ENCODE results near the gene GJA9.
"Not testable (repeated sequence)": the region's sequence is repeated elsewhere in the genome, so short reads cannot be mapped to it uniquely, and the experiment has no call there.

The GJA9 gene

DNA sequence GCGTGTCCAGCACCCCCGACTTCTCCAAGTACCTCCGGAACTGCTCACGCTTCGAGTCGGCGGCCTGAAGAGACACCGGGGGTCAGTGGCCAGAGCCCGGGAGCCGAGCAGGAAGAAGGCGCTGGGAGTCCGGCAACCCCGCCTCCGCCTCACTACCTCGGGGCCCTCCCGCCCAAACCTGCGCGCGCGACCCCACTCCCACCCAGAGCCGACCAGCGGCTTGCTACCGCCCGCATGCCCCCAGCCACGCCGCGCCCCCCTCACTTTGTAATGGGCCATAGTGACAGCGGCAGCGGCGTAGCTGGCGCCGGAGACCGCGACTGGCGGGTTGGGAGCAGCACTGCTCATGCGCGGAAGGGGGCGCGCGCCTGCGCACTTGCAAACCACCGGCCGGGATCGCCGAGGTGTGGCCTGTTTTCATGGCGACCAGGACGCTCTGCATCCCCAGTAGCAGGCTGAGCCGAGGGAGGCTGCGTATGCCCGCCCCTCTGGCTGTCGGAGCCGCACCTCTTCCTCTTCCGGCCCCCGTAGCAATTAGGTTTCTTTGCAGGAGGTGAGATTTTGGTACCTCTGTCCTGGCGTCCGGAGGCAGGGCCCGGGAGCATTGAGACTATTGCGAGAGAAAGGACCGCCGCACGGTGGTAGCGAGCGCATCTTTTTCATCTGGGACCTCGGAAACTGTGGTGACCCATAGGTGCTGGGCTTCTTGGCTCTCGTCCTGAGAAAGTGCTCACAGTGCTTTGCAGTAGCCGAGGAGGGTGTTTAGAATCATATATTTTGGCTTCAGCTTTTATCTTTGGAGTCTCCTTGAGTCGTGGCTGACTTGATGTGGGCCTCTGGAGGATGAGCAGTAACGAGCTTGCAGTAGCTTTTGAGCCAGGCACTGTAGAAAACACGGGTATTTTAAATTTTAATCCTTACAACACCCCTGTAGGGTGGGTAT lies 8.1 kb downstream of the GJA9 start, which contains the start of gene MYCBP:
Gene MYCBP, minus strand, starts transcription at position 322 of the 943 bp plus-strand sequence. Its CDS starts 43 bp downstream, at position 279.
- peak; percentile 97 for DNase-seq (ENCODE audit: low read depth)

DNA sequence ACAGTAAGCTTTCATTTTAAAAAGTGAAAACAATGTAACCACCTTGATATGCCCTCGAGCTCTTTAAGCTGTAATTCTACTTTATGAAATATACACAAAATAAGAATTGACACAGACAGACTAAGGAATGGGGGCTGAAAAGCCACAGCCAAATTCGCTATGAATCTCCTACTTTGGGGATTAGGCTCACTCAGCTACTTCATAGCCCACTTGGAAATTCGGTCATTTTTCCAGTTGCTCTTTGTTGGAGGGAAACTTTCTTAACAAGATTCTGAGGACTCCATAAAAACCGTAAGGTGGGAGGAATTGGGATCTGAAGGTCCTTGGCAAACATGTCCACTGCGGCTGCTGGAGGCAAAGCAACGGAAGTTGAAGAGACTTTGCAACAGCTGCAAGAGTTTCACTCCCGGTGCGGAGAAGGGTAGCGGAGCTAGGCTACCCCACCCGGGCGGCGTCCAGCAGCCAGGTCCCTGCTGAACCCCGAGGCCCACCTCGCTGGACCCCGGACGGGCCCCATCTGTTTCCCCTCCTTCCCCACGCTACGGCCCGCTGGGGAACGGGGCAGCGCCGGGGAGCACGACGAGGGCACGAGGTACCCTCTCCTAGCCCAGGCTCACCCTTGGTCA lies 8.9 kb downstream of the GJA9 start:
- peak; percentile 22 for DNase-seq (ENCODE audit: low read depth)

DNA sequence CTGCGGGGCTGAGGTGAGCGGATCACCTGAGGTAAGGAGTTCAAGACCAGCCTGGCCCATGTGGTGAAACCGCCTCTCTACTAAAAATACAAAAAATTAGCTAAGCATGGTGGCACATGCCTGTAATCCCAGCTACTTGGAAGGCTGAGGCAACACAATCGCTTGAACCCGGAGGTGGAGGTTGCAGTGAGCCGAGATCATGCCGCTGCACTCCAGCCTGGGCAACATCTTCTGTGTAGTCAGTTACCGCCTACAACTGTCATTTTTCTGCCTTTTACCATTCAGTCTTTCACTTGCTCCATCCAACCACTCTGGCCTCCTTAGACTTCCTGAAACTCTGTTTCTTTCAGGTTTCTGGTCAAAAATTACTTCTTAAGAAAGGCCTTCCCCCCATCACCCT lies 10.4 kb downstream of the GJA9 start:
- no peak for DNase-seq (ENCODE audit: low read depth)

DNA sequence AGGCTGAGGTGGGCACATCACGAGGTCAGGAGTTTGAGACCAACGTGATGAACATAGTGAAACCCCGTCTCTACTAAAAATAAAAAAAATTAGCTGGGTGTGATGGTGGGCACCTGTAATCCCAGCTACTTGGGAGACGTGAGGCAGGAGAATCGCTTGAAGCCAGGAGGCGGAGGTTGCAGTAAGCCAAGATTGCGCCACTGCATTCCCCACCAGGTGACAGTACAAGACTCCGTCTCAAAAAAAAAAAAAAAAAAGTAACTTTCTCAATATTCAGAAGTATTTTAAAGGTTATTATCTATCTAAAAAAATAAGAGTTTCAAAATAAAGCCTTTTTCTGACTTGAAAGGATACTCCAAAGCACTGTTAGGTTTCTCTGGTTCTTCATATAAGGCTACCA lies 14.2 kb downstream of the GJA9 start:
- DNase-seq (ENCODE audit: low read depth) = no peak

GRCh38 chr1:38865112-38865715 lies 16.2 kb downstream of the GJA9 start:
- DNase-seq (ENCODE audit: low read depth) = no peak

DNA sequence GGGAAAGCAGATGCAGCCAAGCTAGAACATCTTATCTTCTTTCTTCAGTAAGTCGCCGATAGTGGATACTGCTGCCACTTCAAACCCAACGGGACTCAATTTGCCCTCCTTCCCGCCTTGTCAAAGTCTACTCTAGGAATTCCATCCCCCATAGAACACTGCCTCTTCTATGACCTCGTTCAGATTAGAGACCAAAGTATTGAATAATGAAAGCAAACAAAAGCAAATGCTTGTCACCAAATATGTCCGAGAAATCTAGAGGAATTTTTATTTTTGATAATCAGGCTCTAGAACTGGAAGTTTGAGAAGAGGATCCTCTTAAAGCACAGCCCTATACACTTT lies 21.0 kb downstream of the GJA9 start:
- DNase-seq (ENCODE audit: low read depth) = no peak

DNA sequence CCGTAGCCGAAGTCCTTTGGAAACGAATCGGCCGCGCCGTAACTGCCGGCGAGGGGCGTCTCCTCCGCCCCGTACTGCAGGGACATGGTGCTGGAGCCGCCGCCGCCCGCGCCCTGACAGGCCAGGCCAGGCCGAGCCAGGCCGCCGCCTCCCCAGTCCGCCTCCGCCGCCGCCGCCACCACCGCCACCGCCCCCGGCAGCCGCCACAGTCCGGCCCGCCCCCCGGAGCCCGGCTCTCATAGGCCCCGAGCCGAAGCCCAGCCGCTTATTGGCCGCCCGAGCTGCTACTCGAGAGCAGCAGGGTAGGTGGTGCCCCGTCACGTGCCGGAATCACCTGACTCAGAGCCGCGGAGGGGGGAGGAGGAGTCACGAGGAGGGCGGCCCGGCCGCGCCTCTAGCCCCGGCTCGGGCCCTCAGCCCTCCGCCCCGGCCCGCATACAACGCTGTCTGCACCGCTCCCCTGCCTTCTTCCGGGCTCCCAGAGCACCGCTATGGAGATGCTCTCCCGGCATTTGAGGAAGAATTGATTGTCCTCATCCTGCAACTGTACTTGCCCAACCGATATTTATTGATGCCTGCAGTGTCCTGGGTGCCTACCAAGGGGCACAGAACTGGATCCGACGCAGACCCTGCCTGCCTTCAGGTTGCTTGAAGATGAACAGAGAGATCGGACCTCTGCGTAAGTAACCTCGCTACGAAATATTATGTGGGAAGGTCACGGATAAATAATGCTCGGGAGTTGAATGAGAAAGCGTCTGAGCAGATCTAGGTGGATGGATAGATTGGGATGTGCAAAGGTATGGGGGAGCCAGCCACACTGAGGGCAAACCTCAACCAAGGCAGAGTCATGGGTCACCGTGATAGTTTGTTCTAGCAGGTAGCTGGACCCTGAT lies 21.6 kb downstream of the GJA9 start, which contains the start of gene RRAGC:
Gene RRAGC, minus strand, starts transcription at position 212 of the 893 bp plus-strand sequence. Its CDS starts 126 bp downstream, at position 86.
- peak; percentile 97 for DNase-seq (ENCODE audit: low read depth)

DNA sequence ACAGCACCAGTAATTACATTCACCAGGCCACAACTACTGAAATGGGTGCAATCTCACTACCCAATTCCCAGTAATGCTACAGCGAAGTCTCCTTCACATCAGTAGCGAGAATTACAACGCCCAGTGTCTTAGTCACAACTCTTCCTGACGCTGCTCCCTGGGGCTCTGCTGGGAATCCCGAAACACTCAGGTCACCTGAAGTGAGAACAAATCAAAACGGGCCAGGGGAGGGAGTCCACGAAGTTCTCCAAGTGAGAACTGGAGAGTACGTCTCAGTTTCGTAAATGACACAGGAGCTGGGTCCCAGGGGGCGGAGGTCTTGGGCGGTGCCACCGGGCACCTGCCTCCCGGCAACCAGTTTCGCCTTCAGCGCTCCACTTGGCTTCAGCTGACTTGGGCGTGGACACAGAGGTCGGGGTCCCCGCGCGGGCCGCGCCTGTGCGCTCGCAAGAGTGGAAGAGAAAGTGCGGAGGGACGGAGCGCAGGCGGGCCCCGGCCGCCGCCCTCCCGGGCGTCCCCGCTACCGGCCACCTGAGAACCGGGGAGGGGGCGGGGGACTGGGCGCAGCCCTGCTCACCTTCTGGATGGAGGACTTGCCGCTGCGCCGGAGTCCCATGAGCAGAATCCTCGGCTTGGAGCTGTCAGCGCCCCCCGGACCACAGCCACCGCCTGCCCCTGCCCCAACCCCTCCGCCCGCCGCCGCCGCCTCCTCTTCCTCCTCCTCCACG lies 22.4 kb downstream of the GJA9 start:
- DNase-seq (ENCODE audit: low read depth) = peak; percentile 52

DNA sequence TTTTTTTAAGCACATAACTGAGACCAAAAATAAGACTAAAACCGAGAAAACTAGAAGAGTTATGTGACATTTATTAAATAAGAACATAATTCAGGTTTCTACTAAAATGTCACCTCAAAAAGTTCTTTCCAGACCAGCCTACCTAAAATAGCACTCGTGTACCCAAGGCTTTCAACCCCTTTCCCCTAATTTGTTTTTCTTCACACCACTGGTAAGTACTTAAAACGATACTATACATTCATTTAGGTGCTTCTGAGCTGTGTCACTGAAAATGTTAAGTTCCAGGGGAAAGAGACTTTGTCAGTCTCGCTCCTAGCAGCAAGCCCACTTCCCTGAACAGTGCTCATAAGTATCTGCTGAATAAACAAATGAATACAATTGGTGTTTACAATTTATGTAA lies 28.6 kb downstream of the GJA9 start:
- no peak for DNase-seq (ENCODE audit: low read depth)

GRCh38 chr1:38848071-38848470 lies 33.3 kb downstream of the GJA9 start:
- DNase-seq (ENCODE audit: low read depth) = no peak

- no peak for DNase-seq (ENCODE audit: low read depth)
Observed at GRCh38 chr1:38846210-38846609, 35.2 kb downstream of the GJA9 start.

GRCh38 chr1:38845088-38845487 lies 36.3 kb downstream of the GJA9 start:
- DNase-seq (ENCODE audit: low read depth) = not testable (repeated sequence)

DNA sequence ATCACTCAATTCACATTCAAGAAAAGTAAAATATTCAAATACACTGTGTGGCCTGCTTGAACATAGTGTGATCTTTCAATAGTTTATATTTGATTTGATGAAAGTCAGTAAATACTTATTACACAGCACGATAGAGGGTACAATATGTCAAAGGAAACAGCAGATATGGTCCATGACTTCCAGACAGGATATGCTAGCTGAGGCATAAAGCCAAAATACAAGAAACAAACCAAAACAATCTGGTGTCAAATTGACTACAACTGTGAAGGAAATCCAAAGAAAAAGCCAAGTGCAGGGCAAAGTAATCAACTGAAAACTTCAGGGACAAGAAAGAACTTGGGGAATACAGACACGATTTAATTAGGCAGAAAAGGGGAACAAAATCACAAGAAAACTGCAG lies 41.1 kb downstream of the GJA9 start:
- DNase-seq (ENCODE audit: low read depth) = no peak

GRCh38 chr1:38839363-38839762 lies 42.0 kb downstream of the GJA9 start:
- DNase-seq (ENCODE audit: low read depth) = no peak

DNA sequence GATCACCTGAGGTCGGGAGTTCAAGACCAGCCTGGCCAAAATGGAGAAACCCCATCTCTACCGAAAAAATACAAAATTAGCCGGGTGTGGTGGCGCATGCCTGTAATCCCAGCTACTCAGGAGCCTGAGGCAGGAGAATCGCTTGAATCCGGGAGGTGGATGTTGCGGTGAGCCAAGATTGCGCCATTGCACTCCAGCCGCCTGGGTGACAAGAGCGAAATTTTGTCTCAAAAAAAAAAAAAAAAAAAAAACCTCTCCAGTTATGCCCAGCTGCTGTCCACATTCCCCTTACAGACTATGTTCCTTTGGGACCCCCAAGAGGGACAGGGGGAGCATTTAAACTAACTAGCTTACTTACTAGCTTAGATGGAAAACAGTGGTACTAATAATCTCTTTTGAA lies 45.1 kb downstream of the GJA9 start:
- DNase-seq (ENCODE audit: low read depth) = not testable (repeated sequence)

- no peak for DNase-seq (ENCODE audit: low read depth)
Observed at GRCh38 chr1:38834937-38835827, 46.2 kb downstream of the GJA9 start.

GRCh38 chr1:38834221-38834782 lies 47.1 kb downstream of the GJA9 start:
- DNase-seq (ENCODE audit: low read depth) = no peak

DNA sequence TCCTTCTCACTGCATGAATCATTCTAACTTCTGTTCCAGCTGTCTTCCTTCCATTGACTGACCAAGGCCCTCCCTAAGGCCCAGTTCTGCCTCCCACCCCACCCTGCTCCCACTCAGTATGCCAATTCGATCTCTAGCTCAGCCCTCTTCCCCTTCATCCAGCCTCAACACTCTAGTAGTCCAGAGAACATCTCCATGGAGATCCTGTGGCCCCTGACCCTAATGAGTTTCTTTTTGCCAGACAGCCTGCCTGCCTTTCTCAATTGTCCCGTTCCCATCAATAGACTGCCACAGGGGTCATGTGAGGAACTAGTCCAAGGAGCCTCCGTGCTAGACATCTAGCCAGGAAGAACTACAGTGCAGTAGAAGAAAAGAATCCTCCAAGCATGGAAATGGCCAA lies 48.2 kb downstream of the GJA9 start:
- no peak for DNase-seq (ENCODE audit: low read depth)

DNA sequence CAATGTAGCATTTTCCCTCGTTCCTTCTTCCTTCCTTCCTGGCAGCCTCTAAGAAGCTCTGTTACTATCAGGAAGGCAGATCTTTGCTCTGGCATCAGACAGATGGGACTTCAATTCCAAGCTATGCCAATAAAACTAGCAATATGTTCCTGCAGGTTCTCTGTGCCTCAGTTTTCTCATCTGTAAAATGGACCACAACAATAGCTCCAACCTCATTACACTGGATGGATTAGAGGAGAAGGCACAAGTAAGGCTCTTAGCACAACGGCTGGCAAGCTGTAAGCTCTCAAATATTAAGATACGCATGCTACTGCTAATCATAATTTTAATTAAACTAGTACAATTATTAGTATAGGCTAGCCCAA lies 49.0 kb downstream of the GJA9 start:
- DNase-seq (ENCODE audit: low read depth) = no peak
